ENCODE measurements around the gene ARHGAP6.

The ARHGAP6 gene

GRCh38 chrX:11304829-11305228 is 360.9 kb downstream of the ARHGAP6 start:
- Histone ChIP-seq H2BK120ac (ENCODE audit: low read depth, low read length) (no peak overlapping the region), H3K27ac (replicated peaks; ENCODE audit: low read length) (no peak overlapping the region), H3K23ac (ENCODE audit: low read depth, low read length, poor library complexity) (no peak overlapping the region), H2BK12ac (ENCODE audit: low read length) (no peak overlapping the region), H2AFZ (ENCODE audit: low read length) (no peak overlapping the region), H3K9me3 (replicated peaks in 1 of 2; ENCODE audit: control insufficient read depth in 2 of 2, insufficient read depth in 1 of 2, low read depth in 1 of 2, low read length in 2 of 2) (no peaks in the 10 kb centered on the region), H4K8ac (ENCODE audit: low read depth, low read length) (no peak overlapping the region), H3K18ac (ENCODE audit: low read length) (no peak overlapping the region), H2BK5ac (ENCODE audit: low read length) (no peak overlapping the region), H2AK5ac (ENCODE audit: low read depth, low read length) (no peak overlapping the region), H3K4ac (ENCODE audit: low read length) (no peak overlapping the region), H4K91ac (ENCODE audit: low read depth, low read length, poor library complexity) (no peak overlapping the region), H3K4me1 (ENCODE audit: control insufficient read depth in 2 of 2, insufficient read depth in 1 of 2, low read depth in 1 of 2, low read length in 2 of 2) (no peaks in the 10 kb centered on the region), H3K14ac (ENCODE audit: low read length) (no peak overlapping the region), H3K79me1 (ENCODE audit: low read depth, low read length) (no peaks in the 10 kb centered on the region), H3K9ac (ENCODE audit: low read depth, low read length, poor library complexity) (no peak overlapping the region), H3K27me3 (ENCODE audit: control insufficient read depth in 3 of 3, insufficient read depth in 3 of 3, low read depth in 1 of 3, low read length in 3 of 3) (no peaks in the 10 kb centered on the region), H2BK15ac (ENCODE audit: low read length) (no peak overlapping the region), H3K4me3 (ENCODE audit: low read length in 2 of 2) (no peak overlapping the region), H3K36me3 (replicated peaks in 1 of 2; ENCODE audit: control insufficient read depth in 2 of 2, insufficient read depth in 2 of 2, low read length in 2 of 2) (no peaks in the 10 kb centered on the region), H3K4me2 (ENCODE audit: insufficient read depth, low read length, poor library complexity, severe bottlenecking) (no peak overlapping the region)
- no CpG with 5 or more reads among the region's 6 CpGs for WGBS, 2 donors (ENCODE audit: extremely low coverage in 2 of 2, insufficient read length in 2 of 2, insufficient replicate concordance in 1 of 2)
- no peak for DNase-seq (ENCODE audit: low spot score)

GRCh38 chrX:11298600-11298999 is 367.1 kb downstream of the ARHGAP6 start:
- H4K91ac ChIP-seq (ENCODE audit: low read depth, low read length, poor library complexity): no peak overlapping the region
- no peak overlapping the region for H2AFZ ChIP-seq (ENCODE audit: low read length)
- H3K18ac ChIP-seq (ENCODE audit: low read length): no peak overlapping the region
- no peak overlapping the region for H3K4me3 ChIP-seq (ENCODE audit: low read length in 2 of 2)
- no peaks in the 10 kb centered on the region for H3K79me1 ChIP-seq (ENCODE audit: low read depth, low read length)
- H3K4ac ChIP-seq (ENCODE audit: low read length): no peak overlapping the region
- DNase-seq (ENCODE audit: low spot score): no peak
- H3K4me2 ChIP-seq (ENCODE audit: insufficient read depth, low read length, poor library complexity, severe bottlenecking): no peak overlapping the region
- no peak overlapping the region for H2BK12ac ChIP-seq (ENCODE audit: low read length)
- no peaks in the 10 kb centered on the region for H3K36me3 ChIP-seq (replicated peaks in 1 of 2; ENCODE audit: control insufficient read depth in 2 of 2, insufficient read depth in 2 of 2, low read length in 2 of 2)
- H4K8ac ChIP-seq (ENCODE audit: low read depth, low read length): no peak overlapping the region
- H3K27me3 ChIP-seq (ENCODE audit: control insufficient read depth in 3 of 3, insufficient read depth in 3 of 3, low read depth in 1 of 3, low read length in 3 of 3): no peaks in the 10 kb centered on the region
- H2BK120ac ChIP-seq (ENCODE audit: low read depth, low read length): no peak overlapping the region
- no peak overlapping the region for H2BK5ac ChIP-seq (ENCODE audit: low read length)
- H3K27ac ChIP-seq (replicated peaks; ENCODE audit: low read length): no peak overlapping the region
- WGBS, 2 donors (ENCODE audit: extremely low coverage in 2 of 2, insufficient read length in 2 of 2, insufficient replicate concordance in 1 of 2): no CpG with 5 or more reads among the region's 9 CpGs
- H3K14ac ChIP-seq (ENCODE audit: low read length): peak overlapping the region; percentile 21
- H3K23ac ChIP-seq (ENCODE audit: low read depth, low read length, poor library complexity): no peak overlapping the region
- no peak overlapping the region for H2AK5ac ChIP-seq (ENCODE audit: low read depth, low read length)
- H3K9ac ChIP-seq (ENCODE audit: low read depth, low read length, poor library complexity): no peak overlapping the region
- no peaks in the 10 kb centered on the region for H3K9me3 ChIP-seq (replicated peaks in 1 of 2; ENCODE audit: control insufficient read depth in 2 of 2, insufficient read depth in 1 of 2, low read depth in 1 of 2, low read length in 2 of 2)
- peaks cover 0 to 3% of the 10 kb centered on the region in 2 donors for H3K4me1 ChIP-seq (ENCODE audit: control insufficient read depth in 2 of 2, insufficient read depth in 1 of 2, low read depth in 1 of 2, low read length in 2 of 2)
- no peak overlapping the region for H2BK15ac ChIP-seq (ENCODE audit: low read length)

GRCh38 chrX:11296051-11296450 is 369.7 kb downstream of the ARHGAP6 start:
- DNase-seq (ENCODE audit: low spot score): no peak
- Histone ChIP-seq H3K9ac (ENCODE audit: low read depth, low read length, poor library complexity) (no peak overlapping the region), H3K27me3 (ENCODE audit: control insufficient read depth in 3 of 3, insufficient read depth in 3 of 3, low read depth in 1 of 3, low read length in 3 of 3) (no peaks in the 10 kb centered on the region), H3K23ac (ENCODE audit: low read depth, low read length, poor library complexity) (no peak overlapping the region), H2AK5ac (ENCODE audit: low read depth, low read length) (no peak overlapping the region), H3K9me3 (replicated peaks in 1 of 2; ENCODE audit: control insufficient read depth in 2 of 2, insufficient read depth in 1 of 2, low read depth in 1 of 2, low read length in 2 of 2) (no peaks in the 10 kb centered on the region), H2BK12ac (ENCODE audit: low read length) (no peak overlapping the region), H3K4me3 (ENCODE audit: low read length in 2 of 2) (no peak overlapping the region), H3K27ac (replicated peaks; ENCODE audit: low read length) (no peak overlapping the region), H2BK15ac (ENCODE audit: low read length) (no peak overlapping the region), H2BK5ac (ENCODE audit: low read length) (no peak overlapping the region), H3K4ac (ENCODE audit: low read length) (no peak overlapping the region), H4K91ac (ENCODE audit: low read depth, low read length, poor library complexity) (no peak overlapping the region), H2AFZ (ENCODE audit: low read length) (no peak overlapping the region), H3K4me2 (ENCODE audit: insufficient read depth, low read length, poor library complexity, severe bottlenecking) (no peak overlapping the region), H4K8ac (ENCODE audit: low read depth, low read length) (no peak overlapping the region), H3K4me1 (ENCODE audit: control insufficient read depth in 2 of 2, insufficient read depth in 1 of 2, low read depth in 1 of 2, low read length in 2 of 2) (peaks cover 0 to 3% of the 10 kb centered on the region in 2 donors), H3K79me1 (ENCODE audit: low read depth, low read length) (no peaks in the 10 kb centered on the region), H2BK120ac (ENCODE audit: low read depth, low read length) (no peak overlapping the region), H3K14ac (ENCODE audit: low read length) (no peak overlapping the region), H3K18ac (ENCODE audit: low read length) (no peak overlapping the region), H3K36me3 (replicated peaks in 1 of 2; ENCODE audit: control insufficient read depth in 2 of 2, insufficient read depth in 2 of 2, low read length in 2 of 2) (no peaks in the 10 kb centered on the region)
- no CpG with 5 or more reads among the region's 5 CpGs for WGBS, 2 donors (ENCODE audit: extremely low coverage in 2 of 2, insufficient read length in 2 of 2, insufficient replicate concordance in 1 of 2)

- Histone ChIP-seq H4K8ac (ENCODE audit: low read depth, low read length) (no peak within 1 kb of the TSS), H2BK120ac (ENCODE audit: low read depth, low read length) (no peak within 1 kb of the TSS), H3K9me3 (replicated peaks in 1 of 2; ENCODE audit: control insufficient read depth in 2 of 2, insufficient read depth in 1 of 2, low read depth in 1 of 2, low read length in 2 of 2) (no peaks in the 10 kb centered on the region), H3K4me3 (ENCODE audit: low read length in 2 of 2) (no peak within 1 kb of the TSS), H3K14ac (ENCODE audit: low read length) (no peak within 1 kb of the TSS), H4K91ac (ENCODE audit: low read depth, low read length, poor library complexity) (no peak within 1 kb of the TSS), H3K36me3 (replicated peaks in 1 of 2; ENCODE audit: control insufficient read depth in 2 of 2, insufficient read depth in 2 of 2, low read length in 2 of 2) (no peaks in the 10 kb centered on the region), H3K23ac (ENCODE audit: low read depth, low read length, poor library complexity) (no peak within 1 kb of the TSS), H3K9ac (ENCODE audit: low read depth, low read length, poor library complexity) (no peak within 1 kb of the TSS), H3K18ac (ENCODE audit: low read length) (no peak within 1 kb of the TSS), H2BK12ac (ENCODE audit: low read length) (no peak within 1 kb of the TSS), H3K4me1 (ENCODE audit: control insufficient read depth in 2 of 2, insufficient read depth in 1 of 2, low read depth in 1 of 2, low read length in 2 of 2) (peaks cover 0 to 3% of the 10 kb centered on the region in 2 donors), H2BK15ac (ENCODE audit: low read length) (no peak within 1 kb of the TSS), H3K27me3 (ENCODE audit: control insufficient read depth in 3 of 3, insufficient read depth in 3 of 3, low read depth in 1 of 3, low read length in 3 of 3) (no peaks in the 10 kb centered on the region), H2BK5ac (ENCODE audit: low read length) (no peak within 1 kb of the TSS), H2AK5ac (ENCODE audit: low read depth, low read length) (no peak within 1 kb of the TSS), H3K4me2 (ENCODE audit: insufficient read depth, low read length, poor library complexity, severe bottlenecking) (no peak within 1 kb of the TSS), H3K4ac (ENCODE audit: low read length) (no peak within 1 kb of the TSS), H3K79me1 (ENCODE audit: low read depth, low read length) (no peaks in the 10 kb centered on the region), H3K27ac (replicated peaks; ENCODE audit: low read length) (no peak within 1 kb of the TSS), H2AFZ (ENCODE audit: low read length) (no peak within 1 kb of the TSS)
- no CpG with 5 or more reads among the region's 2 CpGs for WGBS, 2 donors (ENCODE audit: extremely low coverage in 2 of 2, insufficient read length in 2 of 2, insufficient replicate concordance in 1 of 2)
- no peak for DNase-seq (ENCODE audit: low spot score)
Measured at GRCh38 chrX:11293113-11293512, 372.6 kb downstream of the ARHGAP6 start, which contains the start of gene AMELX. Gene AMELX (plus strand): TSS chrX:11293413. CDS start chrX:11294789, 1,376 bp downstream.
